HG02981 (cell line): ENCODE data around the gene PDP2.

Experiments used
- ATAC-seq: cut with Tn5 transposase; IDR thresholded peaks from one replicate; pipeline ENCODE4 v1.9.1; 2021; ENCODE audit warnings: mild to moderate bottlenecking, moderate library complexity; ENCODE audit not compliant: unreplicated experiment

PDP2 gene

GRCh38 chr16:66902648-66903543 lies 22.6 kb downstream of the PDP2 start:
- no peak for ATAC-seq

DNA sequence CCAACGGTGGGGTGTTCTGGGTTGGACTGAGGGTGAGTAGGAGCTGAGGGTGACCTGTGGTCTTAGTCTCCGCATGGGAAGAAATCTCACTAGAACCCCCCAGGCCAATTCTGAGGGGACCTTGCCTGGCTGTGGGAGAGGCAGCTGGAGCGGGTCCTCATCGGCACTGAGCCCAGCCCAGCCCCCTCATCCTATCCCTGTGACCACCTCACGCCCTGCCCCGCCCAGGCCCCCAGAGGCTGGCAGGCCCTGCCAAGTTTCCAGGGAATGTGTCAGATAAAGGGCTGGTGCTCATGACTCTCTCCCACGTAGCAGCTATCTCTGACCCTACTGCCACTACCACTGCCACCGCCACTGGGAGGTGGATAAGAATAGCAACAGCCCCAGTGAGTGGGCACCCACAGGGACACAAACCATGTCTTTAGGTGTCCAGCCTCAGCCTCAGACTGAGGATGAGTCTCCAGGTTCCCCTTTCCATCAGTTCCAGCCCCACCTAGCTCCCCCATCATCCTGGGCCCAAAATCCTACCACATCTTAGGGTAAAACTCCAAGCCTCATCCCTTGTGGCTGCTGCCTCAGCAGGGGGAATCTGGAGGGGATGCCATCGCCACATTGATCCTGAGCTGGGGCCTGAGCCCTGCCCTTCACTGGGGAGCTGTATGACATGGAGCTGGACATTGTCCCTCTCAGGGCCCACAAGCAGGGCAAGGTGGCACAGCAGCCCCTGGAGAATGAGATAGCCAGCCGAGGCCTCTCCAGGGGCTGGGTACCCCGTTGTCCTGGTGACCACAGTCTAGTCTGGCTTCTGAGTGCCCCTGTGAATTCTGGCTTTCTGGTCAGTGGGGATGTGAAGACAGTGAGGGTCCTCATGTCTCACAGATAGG lies 23.5 kb downstream of the PDP2 start:
- ATAC-seq = no peak

- ATAC-seq = no peak
These were observed 24.1 kb downstream of the PDP2 start for GRCh38 chr16:66904428-66904845.

DNA sequence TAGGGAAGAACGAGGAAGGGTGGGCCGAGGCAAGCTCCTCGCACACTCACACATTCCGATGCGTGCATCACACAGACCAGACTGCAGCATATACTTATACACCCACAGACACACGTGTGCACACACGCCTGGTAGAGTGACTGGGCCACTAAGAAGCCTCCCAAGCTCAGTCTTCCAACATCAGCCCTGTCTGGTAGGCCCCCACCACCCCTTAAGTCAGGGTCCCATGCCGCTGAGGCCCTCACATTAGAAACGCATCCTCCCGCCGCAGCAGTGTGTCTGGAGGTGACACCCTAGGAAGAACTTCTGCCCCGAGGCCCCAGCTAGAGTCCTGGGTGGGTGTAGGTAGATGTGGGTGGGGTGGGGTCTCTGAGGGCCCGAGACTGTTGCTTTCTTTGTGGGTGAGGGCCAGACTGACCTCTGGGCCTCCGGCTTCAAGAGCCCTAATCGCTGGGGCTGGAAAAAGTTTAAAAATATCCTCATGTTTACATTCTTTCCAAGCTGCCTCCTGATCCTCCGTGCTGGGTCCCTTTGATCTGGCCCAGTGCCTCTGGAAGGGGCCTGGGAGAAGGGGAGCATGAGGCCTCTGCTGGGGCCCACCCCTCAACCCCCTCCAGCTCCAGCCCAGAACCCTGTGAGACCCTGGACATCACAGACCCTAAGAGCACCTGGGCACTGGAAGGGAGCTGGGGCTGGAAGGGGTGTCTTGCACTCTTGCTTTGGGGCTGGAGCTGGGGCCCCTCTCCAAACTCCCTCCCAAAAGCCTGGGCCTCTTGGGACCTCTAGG lies 24.7 kb downstream of the PDP2 start:
- ATAC-seq = no peak

- ATAC-seq = no peak
These were observed 25.6 kb downstream of the PDP2 start for GRCh38 chr16:66905633-66906539.

- no peak for ATAC-seq
These were observed 26.9 kb downstream of the PDP2 start for GRCh38 chr16:66906916-66907836.

DNA sequence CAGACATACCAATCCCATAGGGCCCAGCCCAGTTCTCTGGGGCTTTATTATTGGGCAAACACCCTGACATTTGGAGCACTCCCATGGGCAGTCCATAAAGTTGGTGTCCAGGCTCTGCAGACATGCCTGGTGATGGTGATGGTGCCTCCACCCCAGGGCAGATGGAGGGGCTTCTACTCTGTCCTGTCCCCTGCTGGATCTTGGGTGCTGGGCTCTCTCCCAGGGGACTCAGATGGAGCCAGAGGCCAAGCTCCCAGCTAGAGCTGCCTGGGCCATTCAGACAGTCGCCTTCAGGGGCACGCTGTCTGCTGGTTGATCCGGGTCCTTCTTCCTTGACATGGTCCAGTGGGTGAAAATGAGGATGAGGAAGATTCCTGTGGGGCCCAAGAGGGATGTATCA lies 27.8 kb downstream of the PDP2 start:
- ATAC-seq = no peak

DNA sequence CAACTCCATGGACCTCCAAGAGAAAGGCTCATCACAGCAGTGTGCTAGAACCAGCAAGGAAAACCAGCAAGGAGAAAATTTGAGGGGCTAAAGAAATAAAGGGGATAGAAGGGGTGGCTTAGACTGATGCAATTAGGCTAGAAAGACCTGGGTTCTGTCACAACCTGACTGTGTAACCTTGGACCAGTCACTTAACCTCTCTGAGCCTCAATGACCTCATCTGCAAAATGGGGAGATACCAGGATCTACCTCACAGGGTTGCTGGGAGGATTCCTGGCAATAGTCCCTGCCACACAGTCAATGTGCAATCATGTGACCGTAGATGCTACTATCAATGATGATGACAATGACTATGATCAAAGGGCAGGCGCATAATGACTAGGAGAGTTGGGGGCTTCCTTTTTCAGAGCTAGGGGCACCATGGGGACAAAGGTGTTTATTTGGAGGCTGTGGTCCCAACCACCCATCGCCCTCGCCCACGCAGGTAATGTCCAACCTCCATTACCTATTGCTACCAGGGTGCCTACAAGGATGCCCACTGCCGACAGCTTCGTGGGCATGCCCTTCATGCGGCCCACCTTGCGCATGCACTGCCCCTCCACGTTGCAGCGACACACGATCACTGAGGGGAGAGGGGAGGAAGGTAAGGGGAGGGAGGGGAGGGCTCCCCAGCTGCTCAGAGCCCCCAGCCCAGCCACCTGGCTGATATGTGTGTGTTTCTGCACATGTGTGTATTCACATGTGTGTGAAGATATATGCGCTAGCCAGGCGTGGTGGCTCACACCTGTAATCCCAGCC lies 28.6 kb downstream of the PDP2 start:
- ATAC-seq = no peak

DNA sequence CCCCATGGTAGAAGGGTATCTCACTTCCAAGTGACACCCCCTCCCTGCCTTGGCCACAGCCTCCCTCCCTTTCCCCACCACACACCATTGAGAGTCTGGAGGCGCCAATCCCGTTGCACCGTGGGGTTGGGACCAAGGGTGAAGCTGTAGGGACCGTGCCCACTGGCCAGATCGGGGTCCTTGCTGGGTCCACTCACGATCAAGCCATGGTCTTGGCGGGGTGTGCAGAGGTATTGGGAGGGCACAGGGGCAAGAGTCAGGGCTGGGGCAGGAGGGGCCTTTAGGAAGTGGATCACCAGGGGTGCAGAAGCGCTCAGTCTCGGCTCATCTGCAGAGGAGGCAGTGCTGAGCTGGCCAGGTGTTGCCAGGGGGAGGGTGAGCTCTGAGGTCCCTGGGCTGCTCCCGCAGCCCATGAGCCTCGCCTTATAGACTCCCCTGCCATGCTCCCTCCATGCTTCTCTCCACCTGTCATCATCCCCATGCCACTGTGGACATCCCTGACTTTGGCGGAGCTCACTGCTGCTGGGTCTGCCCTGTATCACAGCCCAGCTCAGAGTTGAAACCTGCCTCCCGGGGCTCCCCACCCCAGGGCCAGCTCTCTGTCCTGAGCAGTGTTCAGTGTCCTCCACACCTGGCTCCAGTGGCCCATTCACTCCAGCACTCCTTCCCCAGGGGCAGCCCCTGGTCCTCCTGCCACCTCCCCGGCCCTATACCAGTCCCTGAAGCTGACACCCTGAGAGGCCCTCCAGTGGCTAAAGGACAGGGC lies 30.0 kb downstream of the PDP2 start:
- ATAC-seq = no peak

- no peak for ATAC-seq
These were observed 30.8 kb downstream of the PDP2 start for GRCh38 chr16:66911112-66911511.

DNA sequence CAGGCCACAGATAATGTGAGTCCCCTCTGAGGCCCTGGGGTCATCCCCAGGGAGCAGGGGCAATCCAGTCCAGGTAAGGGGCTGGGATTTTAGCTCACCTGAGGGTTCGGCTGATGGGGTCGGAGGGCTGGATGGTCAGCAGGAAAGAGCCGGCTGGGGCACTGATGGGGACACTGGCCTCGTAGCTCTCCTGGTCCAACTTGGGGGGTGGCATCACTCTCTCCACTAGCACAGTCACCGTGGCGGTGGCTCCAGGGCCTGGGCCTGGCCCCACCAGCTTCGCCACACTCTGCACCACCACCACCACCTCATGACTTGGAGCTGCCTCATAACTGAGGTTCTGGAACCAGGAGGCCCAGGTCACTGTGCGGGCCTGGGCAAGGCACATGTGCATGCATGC lies 31.5 kb downstream of the PDP2 start:
- ATAC-seq = no peak

DNA sequence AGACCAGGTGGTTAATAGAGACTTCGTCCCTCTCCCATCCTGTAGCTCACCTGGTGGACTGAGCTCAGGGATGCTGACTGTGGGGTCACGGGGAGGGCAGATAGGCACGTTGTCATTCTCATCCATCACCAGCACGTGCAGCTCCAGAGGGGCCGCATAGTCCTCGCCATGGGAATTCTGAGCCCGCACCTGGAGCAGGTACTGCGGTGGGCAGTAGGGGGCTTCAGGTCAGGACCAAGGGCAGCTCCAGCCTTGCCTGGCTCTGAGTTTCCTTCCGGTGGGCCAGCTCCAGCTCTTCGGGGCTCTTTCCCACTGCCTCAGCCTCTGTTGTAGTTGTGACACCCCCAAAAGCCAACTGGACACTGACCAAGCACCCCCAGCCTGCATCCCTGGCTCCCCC lies 32.8 kb downstream of the PDP2 start:
- ATAC-seq = no peak

DNA sequence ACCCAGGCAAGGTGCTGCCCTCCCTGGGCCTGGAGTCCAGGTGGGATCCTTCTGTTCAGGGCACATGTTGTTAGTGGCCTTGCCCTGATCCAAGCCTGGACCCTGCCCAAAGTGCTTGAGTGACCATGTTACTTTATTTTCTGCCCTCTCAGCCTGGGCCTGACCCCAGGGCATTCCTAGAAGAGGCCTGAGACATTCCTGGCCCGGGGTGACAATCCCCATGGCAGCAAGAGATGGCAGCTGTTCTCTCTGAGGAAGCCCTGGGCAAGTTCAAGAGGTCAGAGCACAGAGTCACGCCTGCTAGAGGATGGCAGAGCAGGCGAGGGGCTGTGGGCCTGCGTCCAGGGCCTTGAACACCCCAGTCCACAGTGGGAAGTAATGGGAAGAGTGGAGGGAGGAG lies 33.4 kb downstream of the PDP2 start:
- ATAC-seq = no peak

DNA sequence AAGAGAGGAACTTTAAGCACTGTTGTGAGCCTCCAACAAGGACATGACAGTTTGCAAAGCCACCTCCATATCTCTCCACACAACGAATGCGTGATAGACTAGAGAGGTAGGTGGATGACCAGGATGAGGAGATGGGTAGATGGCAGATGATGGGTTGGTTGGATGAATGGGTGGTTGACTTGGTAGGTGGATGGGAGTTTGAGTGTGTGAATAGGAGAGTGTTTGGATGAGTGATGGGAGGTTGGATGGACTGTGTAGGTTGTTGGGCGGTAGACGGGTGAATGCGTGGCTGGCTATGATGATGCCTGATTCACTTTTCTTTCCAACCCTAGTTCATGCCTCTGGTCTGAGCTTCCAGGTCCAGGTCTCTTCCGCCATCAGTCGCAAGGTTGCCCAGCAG lies 34.2 kb downstream of the PDP2 start:
- no peak for ATAC-seq

DNA sequence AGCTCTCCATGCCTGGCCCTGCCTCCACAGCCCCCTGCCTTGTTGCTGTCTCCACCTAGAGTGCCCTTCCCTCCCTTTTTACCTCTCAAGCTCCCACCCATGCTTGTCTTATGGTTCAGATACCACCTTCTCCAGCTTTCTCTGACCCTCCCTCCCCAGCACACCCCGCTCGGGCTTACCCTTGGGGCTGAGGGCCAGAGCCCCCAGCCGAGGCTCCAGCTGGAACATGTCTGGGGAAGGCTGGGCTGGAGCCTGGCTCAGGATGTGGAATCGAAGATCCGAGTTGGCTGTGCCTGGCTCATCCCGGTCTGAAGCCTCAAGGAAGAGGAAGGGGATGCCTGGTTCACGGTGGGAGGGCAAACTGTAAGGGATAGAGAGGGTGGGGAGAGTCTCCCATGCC lies 34.7 kb downstream of the PDP2 start:
- ATAC-seq = no peak

GRCh38 chr16:66916518-66916917 lies 36.2 kb downstream of the PDP2 start:
- ATAC-seq = no peak

DNA sequence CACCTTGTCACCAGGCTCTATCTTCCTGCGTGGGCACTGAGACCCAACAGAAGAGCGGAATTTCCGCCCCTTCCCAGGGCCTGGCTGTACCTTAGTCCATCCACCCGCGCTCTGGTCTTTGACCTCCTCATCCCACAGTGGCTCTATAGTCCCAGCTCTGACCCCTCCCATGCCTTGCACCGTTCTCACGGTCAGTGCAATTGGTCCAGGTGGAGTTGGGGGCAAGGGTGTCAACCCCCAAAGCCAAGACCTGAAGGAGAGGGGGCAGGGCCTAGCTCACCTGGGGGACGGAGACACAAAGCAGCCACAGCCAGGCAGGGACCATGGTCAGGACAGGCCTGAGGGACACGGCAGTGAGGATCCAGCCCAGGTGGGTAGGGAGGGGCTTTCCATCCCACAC lies 37.4 kb downstream of the PDP2 start:
- ATAC-seq = no peak

GRCh38 chr16:66918355-66918754 lies 38.0 kb downstream of the PDP2 start:
- no peak for ATAC-seq
